GM12878 (cell line): Measurements from ENCODE around the gene ZNF366. TPM values are rescaled to one million over a fixed set of nuclear protein-coding genes. Genes with fewer than 3 reads are reported as not detected.

Experiments used
- ASH2L ChIP-seq: fragments of 300-600, 200-600 bp; sonication (generic); IDR thresholded peaks from 2 replicates; pipeline ENCODE4 v1.6.1; 2017; ENCODE audit warnings: low read depth, mild to moderate bottlenecking, borderline replicate concordance
- BHLHE40 ChIP-seq, 2 experiments: fragments of 450-650 bp in 1 of 2; IDR thresholded peaks; 2 replicates each; pipeline ENCODE4 v1.6.1; 2011 to 2017; ENCODE audit warnings: low read depth in 2 of 2, borderline replicate concordance in 1 of 2, improper control_type of control experiment in 1 of 2, low read length in 1 of 2, mild to moderate bottlenecking in 1 of 2
- ETV6 ChIP-seq, 2 experiments: fragments of 450-650 bp in 1 of 2; IDR thresholded peaks in 1 of 2; conservative IDR thresholded peaks in 1 of 2; 2 replicates each; pipeline ENCODE4 v1.6.1; 2014; ENCODE audit warnings: antibody characterized with exemption in 1 of 2, borderline replicate concordance in 1 of 2, low read depth in 1 of 2, mild to moderate bottlenecking in 1 of 2, moderate library complexity in 1 of 2
- NFIC ChIP-seq: IDR thresholded peaks from 2 replicates; pipeline ENCODE4 v1.6.1; 2012; ENCODE audit warnings: low read depth, mild to moderate bottlenecking, inconsistent platforms, low read length, moderate library complexity
- NR2F1 ChIP-seq: fragments of 450-650 bp; conservative IDR thresholded peaks from 2 replicates; pipeline ENCODE4 v1.6.1; 2017; ENCODE audit warnings: mild to moderate bottlenecking
- RELA ChIP-seq: fragments of 450-650 bp; IDR thresholded peaks from 2 replicates; pipeline ENCODE4 v1.8.0; 2014; ENCODE audit warnings: borderline replicate concordance; ENCODE audit not compliant: partially characterized antibody
- ZNF384 ChIP-seq: IDR thresholded peaks from 2 replicates; pipeline ENCODE4 v1.6.1; 2012; ENCODE audit warnings: low read depth, mild to moderate bottlenecking, low read length, improper control_type of control experiment, borderline replicate concordance
- ZZZ3 ChIP-seq: IDR thresholded peaks from 2 replicates; pipeline ENCODE4 v1.6.1; 2011; ENCODE audit warnings: low read depth; ENCODE audit not compliant: control insufficient read depth, insufficient read length
- polyA plus RNA-seq, 11 experiments: library from polyadenylated mRNA; depleted of rRNA in 4 of 11; unstranded in 6 of 11; stranded (reverse) in 5 of 11; fragments of >200 nt; fragmentation: Nextera tagmentation in 4 of 11; fragmentation: Illumina TruSeq in 1 of 11; extraction: Ambion mirVana in 4 of 11; extraction: Trizol in 1 of 11; gene quantifications; 1 replicate in 1 of 11; 2 replicates in 10 of 11; pipeline versions ENCODE4 v1.2.1 to v1.2.3, GENCODE V29; 2011 to 2016; ENCODE audit warnings: inconsistent platforms in 2 of 11, missing spikeins in 2 of 11, low read depth in 1 of 11
- total RNA-seq, 4 experiments: library from RNA; depleted of rRNA in 3 of 4; stranded (reverse); fragments of >200 nt in 3 of 4; fragmentation: Illumina TruSeq in 1 of 4; extraction: Trizol in 1 of 4; gene quantifications; 2 replicates each; pipeline versions ENCODE4 v1.2.1 to v1.2.3, GENCODE V29; 2013 to 2021
- TF ChIP-seq, protein P1 (sequence below): fragments of 450-650 bp; IDR thresholded peaks from 2 replicates; pipeline ENCODE4 v1.6.1; 2017; ENCODE audit warnings: low read depth, mild to moderate bottlenecking, moderate library complexity
- TF ChIP-seq, protein P2 (sequence below): fragments of 450-650 bp; IDR thresholded peaks from 2 replicates; pipeline ENCODE4 v1.6.1; 2018; ENCODE audit warnings: borderline replicate concordance, mild to moderate bottlenecking; ENCODE audit not compliant: partially characterized antibody

Gene ZNF366
- total and polyA plus RNA-seq, 10 of the 15 experiments (the other 5 are each of a cell fraction or from before 2014, with no cell fraction given), result 0.01 to 0.18 (median 0.04) TPM; not detected in 6

DNA sequence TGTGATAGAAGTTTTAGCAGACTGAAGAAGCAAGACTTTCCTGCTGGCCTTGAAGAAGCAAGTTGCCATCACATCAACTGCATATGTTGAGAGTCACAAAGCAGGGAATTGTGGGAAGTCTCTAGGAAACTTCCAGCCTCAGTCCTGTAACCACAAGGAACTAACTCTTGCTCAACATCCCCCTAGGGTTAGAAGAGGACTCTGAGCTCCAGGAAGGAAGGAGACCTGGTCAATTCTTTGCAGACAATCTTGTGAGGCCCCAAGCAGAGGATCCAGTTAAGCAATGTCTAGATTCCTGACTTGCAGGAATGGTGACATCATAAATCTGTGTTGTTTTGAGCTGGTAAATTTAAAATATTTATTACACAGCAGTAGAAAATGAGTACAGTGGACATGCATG lies 18.6 kb upstream of the ZNF366 start (continued):
- TF ChIP-seq, protein P1, sequence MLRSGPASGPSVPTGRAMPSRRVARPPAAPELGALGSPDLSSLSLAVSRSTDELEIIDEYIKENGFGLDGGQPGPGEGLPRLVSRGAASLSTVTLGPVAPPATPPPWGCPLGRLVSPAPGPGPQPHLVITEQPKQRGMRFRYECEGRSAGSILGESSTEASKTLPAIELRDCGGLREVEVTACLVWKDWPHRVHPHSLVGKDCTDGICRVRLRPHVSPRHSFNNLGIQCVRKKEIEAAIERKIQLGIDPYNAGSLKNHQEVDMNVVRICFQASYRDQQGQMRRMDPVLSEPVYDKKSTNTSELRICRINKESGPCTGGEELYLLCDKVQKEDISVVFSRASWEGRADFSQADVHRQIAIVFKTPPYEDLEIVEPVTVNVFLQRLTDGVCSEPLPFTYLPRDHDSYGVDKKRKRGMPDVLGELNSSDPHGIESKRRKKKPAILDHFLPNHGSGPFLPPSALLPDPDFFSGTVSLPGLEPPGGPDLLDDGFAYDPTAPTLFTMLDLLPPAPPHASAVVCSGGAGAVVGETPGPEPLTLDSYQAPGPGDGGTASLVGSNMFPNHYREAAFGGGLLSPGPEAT, result no peak
- no peak for TF ChIP-seq ETV6 (conservative IDR thresholded peaks at IDR 0.05 in 1 of 2, IDR thresholded peaks at IDR 0.05 in 1 of 2; ENCODE audit: borderline replicate concordance in 1 of 2, low read depth in 1 of 2)
- no peak for TF ChIP-seq ZNF384
- TF ChIP-seq BHLHE40 (IDR thresholded peaks at IDR 0.05; ENCODE audit: borderline replicate concordance in 1 of 2, low read depth in 2 of 2, low read length in 1 of 2), result no peak
- no peak for TF ChIP-seq ZZZ3
- TF ChIP-seq, protein P2, sequence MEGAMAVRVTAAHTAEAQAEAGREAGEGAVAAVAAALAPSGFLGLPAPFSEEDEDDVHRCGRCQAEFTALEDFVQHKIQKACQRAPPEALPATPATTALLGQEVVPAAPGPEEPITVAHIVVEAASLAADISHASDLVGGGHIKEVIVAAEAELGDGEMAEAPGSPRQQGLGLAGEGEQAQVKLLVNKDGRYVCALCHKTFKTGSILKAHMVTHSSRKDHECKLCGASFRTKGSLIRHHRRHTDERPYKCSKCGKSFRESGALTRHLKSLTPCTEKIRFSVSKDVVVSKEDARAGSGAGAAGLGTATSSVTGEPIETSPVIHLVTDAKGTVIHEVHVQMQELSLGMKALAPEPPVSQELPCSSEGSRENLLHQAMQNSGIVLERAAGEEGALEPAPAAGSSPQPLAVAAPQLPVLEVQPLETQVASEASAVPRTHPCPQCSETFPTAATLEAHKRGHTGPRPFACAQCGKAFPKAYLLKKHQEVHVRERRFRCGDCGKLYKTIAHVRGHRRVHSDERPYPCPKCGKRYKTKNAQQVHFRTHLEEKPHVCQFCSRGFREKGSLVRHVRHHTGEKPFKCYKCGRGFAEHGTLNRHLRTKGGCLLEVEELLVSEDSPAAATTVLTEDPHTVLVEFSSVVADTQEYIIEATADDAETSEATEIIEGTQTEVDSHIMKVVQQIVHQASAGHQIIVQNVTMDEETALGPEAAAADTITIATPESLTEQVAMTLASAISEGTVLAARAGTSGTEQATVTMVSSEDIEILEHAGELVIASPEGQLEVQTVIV, result no peak
- TF ChIP-seq RELA, result no peak
- TF ChIP-seq NR2F1, result no peak
- TF ChIP-seq ASH2L, result no peak
- TF ChIP-seq NFIC, result no peak
